ENCODE data around the gene FAM20A.

GRCh38 chr17:68514831-68515635 lies 86.1 kb downstream of the FAM20A start:
- TF ChIP-seq CTCF (IDR thresholded peaks at IDR 0.05; ENCODE audit: low read depth, low read length, missing input control), result no peak
- no peak for TF ChIP-seq TAF1 (conservative IDR thresholded peaks at IDR 0.05)
- no peak for TF ChIP-seq RAD21 (IDR thresholded peaks at IDR 0.05)
- TF ChIP-seq YY1 (IDR thresholded peaks at IDR 0.05), result no peak
- TF ChIP-seq JUND (IDR thresholded peaks at IDR 0.05), result no peak
- TF ChIP-seq REST (IDR thresholded peaks at IDR 0.05), result peak; percentile 23
- no peak for TF ChIP-seq ATF3 (IDR thresholded peaks at IDR 0.05)
- TF ChIP-seq SP1 (IDR thresholded peaks at IDR 0.05), result no peak
- no peak for TF ChIP-seq GABPA (IDR thresholded peaks at IDR 0.05 in 1 of 2, conservative IDR thresholded peaks at IDR 0.05 in 1 of 2)
- no peak for TF ChIP-seq RXRA (IDR thresholded peaks at IDR 0.05)
- TF ChIP-seq MAX (IDR thresholded peaks at IDR 0.05), result no peak
- no peak for TF ChIP-seq EGR1 (IDR thresholded peaks at IDR 0.05; ENCODE audit: low read depth in 2 of 2)
